ENCODE measurements around the gene PLAGL2.

DNA sequence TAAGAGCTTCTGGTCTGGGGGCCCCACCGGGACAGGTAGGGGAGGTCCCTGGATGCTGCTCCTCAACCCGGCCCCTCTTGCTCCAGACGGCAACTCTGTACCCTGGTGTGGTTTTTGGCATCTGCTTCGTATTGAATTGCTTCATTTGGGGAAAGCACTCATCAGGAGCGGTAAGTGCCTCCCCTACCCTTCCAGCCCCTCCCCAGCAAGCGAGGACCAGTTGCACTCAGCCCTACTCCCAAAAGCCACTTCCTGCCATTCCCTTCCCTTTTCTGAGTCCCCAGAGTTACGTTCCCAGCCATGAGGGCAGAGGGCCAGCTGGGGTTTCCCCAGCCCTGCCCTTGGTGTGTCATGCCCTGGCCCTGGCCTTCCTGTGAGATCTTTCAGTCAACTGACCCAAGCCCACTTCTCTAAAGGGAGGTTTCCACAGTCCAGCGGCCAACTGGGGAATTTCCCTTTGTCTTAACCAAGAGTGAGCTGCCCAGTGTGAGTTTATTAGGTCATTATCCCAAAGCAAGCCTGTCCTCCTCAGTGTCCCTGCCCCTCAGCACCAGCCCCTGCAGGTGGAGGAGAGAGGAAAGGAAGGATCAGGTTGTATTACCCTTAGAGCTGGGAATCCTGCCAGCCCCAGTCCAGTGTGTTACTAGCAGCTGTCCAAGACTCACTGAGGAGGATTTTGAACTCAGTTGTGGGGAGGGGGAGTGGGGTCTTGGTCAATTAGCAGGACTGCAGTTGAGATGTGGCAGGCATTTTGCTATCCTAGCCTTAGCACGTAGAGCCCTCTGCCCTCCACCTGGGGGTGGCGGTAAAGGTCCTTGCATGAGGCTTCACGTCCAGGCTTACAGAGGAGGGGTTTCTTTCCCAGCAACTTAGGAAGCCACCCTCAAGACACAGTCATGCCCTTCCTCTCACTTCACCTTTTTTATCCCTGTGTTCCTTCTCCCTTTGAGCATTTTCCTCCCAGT, 52.2 kb downstream of the PLAGL2 start:
- TF ChIP-seq, protein P1, sequence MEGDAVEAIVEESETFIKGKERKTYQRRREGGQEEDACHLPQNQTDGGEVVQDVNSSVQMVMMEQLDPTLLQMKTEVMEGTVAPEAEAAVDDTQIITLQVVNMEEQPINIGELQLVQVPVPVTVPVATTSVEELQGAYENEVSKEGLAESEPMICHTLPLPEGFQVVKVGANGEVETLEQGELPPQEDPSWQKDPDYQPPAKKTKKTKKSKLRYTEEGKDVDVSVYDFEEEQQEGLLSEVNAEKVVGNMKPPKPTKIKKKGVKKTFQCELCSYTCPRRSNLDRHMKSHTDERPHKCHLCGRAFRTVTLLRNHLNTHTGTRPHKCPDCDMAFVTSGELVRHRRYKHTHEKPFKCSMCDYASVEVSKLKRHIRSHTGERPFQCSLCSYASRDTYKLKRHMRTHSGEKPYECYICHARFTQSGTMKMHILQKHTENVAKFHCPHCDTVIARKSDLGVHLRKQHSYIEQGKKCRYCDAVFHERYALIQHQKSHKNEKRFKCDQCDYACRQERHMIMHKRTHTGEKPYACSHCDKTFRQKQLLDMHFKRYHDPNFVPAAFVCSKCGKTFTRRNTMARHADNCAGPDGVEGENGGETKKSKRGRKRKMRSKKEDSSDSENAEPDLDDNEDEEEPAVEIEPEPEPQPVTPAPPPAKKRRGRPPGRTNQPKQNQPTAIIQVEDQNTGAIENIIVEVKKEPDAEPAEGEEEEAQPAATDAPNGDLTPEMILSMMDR (conservative IDR thresholded peaks at IDR 0.05; ENCODE audit: low read depth, low read length), result peak; percentile 26; the same call in 1 of the 2 replicates
- TF ChIP-seq CEBPB (IDR thresholded peaks at IDR 0.05; ENCODE audit: low read depth, low read length) (no peak), BHLHE40 (IDR thresholded peaks at IDR 0.05; ENCODE audit: low read depth, low read length) (no peak), CHD1 (IDR thresholded peaks at IDR 0.05; ENCODE audit: low read depth, low read length) (no peak), NFE2L2 (IDR thresholded peaks at IDR 0.05; ENCODE audit: low read depth, low read length) (no peak), POLR2A (IDR thresholded peaks at IDR 0.05; ENCODE audit: low read depth, low read length) (no peak), RFX5 (IDR thresholded peaks at IDR 0.05; ENCODE audit: low read depth, low read length) (no peak), FOS (IDR thresholded peaks at IDR 0.05; ENCODE audit: low read depth, low read length) (no peak), RCOR1 (IDR thresholded peaks at IDR 0.05; ENCODE audit: insufficient replicate concordance, low read length) (no peak), ELK1 (IDR thresholded peaks at IDR 0.05; ENCODE audit: borderline replicate concordance, low read depth, low read length) (no peak)

Measured in IMR-90 (cell line).